SU-DHL-6 (cell line): ENCODE results near the gene AACS.

ENCODE experiments used
- EZH2phosphoT487 ChIP-seq: fragments of 200-600 bp; sonication (generic), shearing (Covaris generic); conservative IDR thresholded peaks from 2 replicates; pipeline ENCODE4 v1.6.1; 2018; ENCODE audit warnings: mild to moderate bottlenecking, antibody characterized with exemption, low read length, moderate library complexity, mixed read lengths
- TF ChIP-seq, protein P1 (sequence below): fragments of 200-600 bp; sonication (generic); IDR thresholded peaks from one replicate; pipeline ENCODE4 v1.5.1; 2017; ENCODE audit warnings: antibody characterized with exemption, mild to moderate bottlenecking, low read length, moderate library complexity; ENCODE audit not compliant: insufficient read depth, poor library complexity, severe bottlenecking

DNA sequence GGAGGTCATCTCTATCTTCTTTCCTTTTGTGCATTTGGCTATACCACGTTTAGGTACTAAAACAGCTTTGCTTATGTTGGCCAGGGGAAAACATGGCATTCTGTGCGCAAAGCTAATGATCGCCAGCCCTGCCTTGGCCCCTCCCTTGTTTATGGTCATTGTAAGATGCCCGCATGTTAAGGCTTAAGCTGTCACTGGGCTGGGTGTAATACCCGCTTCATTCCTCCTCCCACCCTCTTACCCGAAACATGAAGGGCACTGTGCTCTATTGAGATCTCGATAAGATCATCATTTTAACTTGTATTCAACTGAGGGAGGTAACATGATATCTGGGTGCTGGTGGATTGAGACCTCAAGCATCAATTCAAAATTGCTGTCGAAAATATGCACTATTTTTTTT, 37.1 kb upstream of the AACS start:
- TF ChIP-seq, protein P1, sequence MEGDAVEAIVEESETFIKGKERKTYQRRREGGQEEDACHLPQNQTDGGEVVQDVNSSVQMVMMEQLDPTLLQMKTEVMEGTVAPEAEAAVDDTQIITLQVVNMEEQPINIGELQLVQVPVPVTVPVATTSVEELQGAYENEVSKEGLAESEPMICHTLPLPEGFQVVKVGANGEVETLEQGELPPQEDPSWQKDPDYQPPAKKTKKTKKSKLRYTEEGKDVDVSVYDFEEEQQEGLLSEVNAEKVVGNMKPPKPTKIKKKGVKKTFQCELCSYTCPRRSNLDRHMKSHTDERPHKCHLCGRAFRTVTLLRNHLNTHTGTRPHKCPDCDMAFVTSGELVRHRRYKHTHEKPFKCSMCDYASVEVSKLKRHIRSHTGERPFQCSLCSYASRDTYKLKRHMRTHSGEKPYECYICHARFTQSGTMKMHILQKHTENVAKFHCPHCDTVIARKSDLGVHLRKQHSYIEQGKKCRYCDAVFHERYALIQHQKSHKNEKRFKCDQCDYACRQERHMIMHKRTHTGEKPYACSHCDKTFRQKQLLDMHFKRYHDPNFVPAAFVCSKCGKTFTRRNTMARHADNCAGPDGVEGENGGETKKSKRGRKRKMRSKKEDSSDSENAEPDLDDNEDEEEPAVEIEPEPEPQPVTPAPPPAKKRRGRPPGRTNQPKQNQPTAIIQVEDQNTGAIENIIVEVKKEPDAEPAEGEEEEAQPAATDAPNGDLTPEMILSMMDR, result no peak
- TF ChIP-seq EZH2phosphoT487, result no peak
